Measurements from ENCODE around the gene CCN6.

GRCh38 chr6:112109262-112109661 is 55.4 kb downstream of the CCN6 start:
- TF ChIP-seq CTCF (IDR thresholded peaks at IDR 0.05; ENCODE audit: low read depth, low read length, missing input control) = no peak
- no peak for TF ChIP-seq RAD21 (IDR thresholded peaks at IDR 0.05)
- TF ChIP-seq MAX (IDR thresholded peaks at IDR 0.05) = no peak
- no peak for TF ChIP-seq TAF1 (conservative IDR thresholded peaks at IDR 0.05)
- no peak for TF ChIP-seq ATF3 (IDR thresholded peaks at IDR 0.05)
- TF ChIP-seq JUND (IDR thresholded peaks at IDR 0.05) = no peak
- no peak for TF ChIP-seq GABPA (IDR thresholded peaks at IDR 0.05 in 1 of 2, conservative IDR thresholded peaks at IDR 0.05 in 1 of 2)
- no peak for TF ChIP-seq ZBTB33 (IDR thresholded peaks at IDR 0.05)

Data from liver (tissue), 3 donors.